Measurements from ENCODE around the gene IL37.

Gene IL37

GRCh38 chr2:112962308-112963175 lies 51.6 kb downstream of the IL37 start:
- no peak for DNase-seq

- DNase-seq = no peak
These were observed 56.1 kb downstream of the IL37 start for GRCh38 chr2:112967023-112967422.

All from stimulated activated CD4-positive, alpha-beta T cell treated with anti-CD3 and anti-CD28 coated beads, Interleukin-4, amount 100 ng/mL, for 24 hours (primary cell).